IMR-90 (cell line): Measurements from ENCODE around the gene CBX6.

Source experiments
- CEBPB ChIP-seq: IDR thresholded peaks from 2 replicates; pipeline ENCODE4 v1.6.1; 2012; ENCODE audit warnings: low read depth, low read length, improper control_type of control experiment
- CTCF ChIP-seq: conservative IDR thresholded peaks from 2 replicates; pipeline ENCODE4 v1.5.1; 2012; ENCODE audit warnings: mild to moderate bottlenecking, low read depth, low read length, improper control_type of control experiment
- MAZ ChIP-seq: IDR thresholded peaks from 2 replicates; pipeline ENCODE4 v1.6.1; 2012; ENCODE audit warnings: low read depth, mild to moderate bottlenecking, low read length, improper control_type of control experiment, moderate library complexity, borderline replicate concordance
- MXI1 ChIP-seq: IDR thresholded peaks from 2 replicates; pipeline ENCODE4 v1.6.1; 2012; ENCODE audit warnings: low read depth, mild to moderate bottlenecking, low read length, moderate library complexity, borderline replicate concordance
- POLR2A ChIP-seq: IDR thresholded peaks from 2 replicates; pipeline ENCODE4 v1.6.1; 2012; ENCODE audit warnings: mild to moderate bottlenecking, low read depth, low read length
- RAD21 ChIP-seq: IDR thresholded peaks from 2 replicates; pipeline ENCODE4 v1.6.1; 2012; ENCODE audit warnings: low read length, improper control_type of control experiment
- USF2 ChIP-seq: fragments of 150-350 bp; IDR thresholded peaks from 2 replicates; pipeline ENCODE4 v1.6.1; 2017; ENCODE audit warnings: mild to moderate bottlenecking, antibody characterized with exemption, low read length, low read depth

GRCh38 chr22:38824585-38824984 is 47.4 kb downstream of the CBX6 start:
- TF ChIP-seq CTCF (peak; percentile 47), RAD21 (peak; percentile 30), POLR2A (no peak), MAZ (no peak), CEBPB (no peak), MXI1 (no peak), USF2 (no peak)
